Kidney (tissue), 14 donors: ENCODE results near the gene RAB23. TPM values are rescaled to one million over a fixed set of nuclear protein-coding genes. Genes with fewer than 3 reads are reported as not detected.

ENCODE experiments used
- DNase-seq, 5 donors: peaks; one replicate each; pipeline ENCODE4 v3.0.0-alpha.2; 2013 to 2020
- FAIRE-seq: peaks from 2 replicates; lab custom pipeline; 2012; peaks lifted over from hg19 to GRCh38; lab: Jason Lieb, UNC
- H3K27ac ChIP-seq, 2 donors: one replicate each; pipeline ENCODE4 v1.7.0; 2013; ENCODE audit warnings: low read depth in 2 of 2, low read length in 2 of 2, inconsistent platforms in 1 of 2
- H3K27me3 ChIP-seq: one replicate; pipeline ENCODE4 v1.7.1; 2013; ENCODE audit warnings: low read length, inconsistent platforms; ENCODE audit not compliant: control insufficient read depth, insufficient read depth
- H3K36me3 ChIP-seq, 3 donors: one replicate each; pipeline versions ENCODE4 v1.7.0 to v1.7.1; 2013; ENCODE audit warnings: low read length in 3 of 3, control low read depth in 1 of 3, inconsistent platforms in 1 of 3; ENCODE audit not compliant: insufficient read depth in 3 of 3, control insufficient read depth in 2 of 3
- H3K4me1 ChIP-seq, 3 donors: one replicate each; pipeline versions ENCODE4 v1.7.0 to v1.7.1; 2013; ENCODE audit warnings: low read length in 3 of 3, inconsistent platforms in 1 of 3, low read depth in 1 of 3; ENCODE audit not compliant: control insufficient read depth in 2 of 3, insufficient read depth in 2 of 3
- H3K4me3 ChIP-seq, 3 donors: one replicate each; pipeline versions ENCODE4 v1.7.0 to v1.8.1; 2013; ENCODE audit warnings: low read length in 3 of 3, control low read depth in 1 of 3, inconsistent platforms in 1 of 3
- H3K9ac ChIP-seq, 3 donors: one replicate each; pipeline versions ENCODE4 v1.7.0 to v1.7.1; 2013; ENCODE audit warnings: low read length in 3 of 3, control low read depth in 1 of 3, inconsistent platforms in 1 of 3
- H3K9me3 ChIP-seq, 3 donors: one replicate each; pipeline versions ENCODE4 v1.7.0 to v1.7.1; 2013; ENCODE audit warnings: low read length in 3 of 3, control low read depth in 1 of 3, inconsistent platforms in 1 of 3; ENCODE audit not compliant: control insufficient read depth in 2 of 3, insufficient read depth in 1 of 3
- CTCF ChIP-seq: IDR thresholded peaks from 3 replicates; pipeline ENCODE4 v1.5.1; 2012; ENCODE audit warnings: mild to moderate bottlenecking, moderate library complexity, borderline replicate concordance; ENCODE audit not compliant: insufficient read depth; ENCODE audit errors: extremely low read depth
- intact Hi-C: fragments of 100-400 bp; cut with DNase I; formaldehyde crosslinking; loops from one replicate; pipeline ENCODE4 v1.11.1; 2022
- polyA plus RNA-seq: library from polyadenylated mRNA; stranded (reverse); fragments of 350-450 nt; fragmentation: Illumina TruSeq; extraction: RNeasy Lipid Tissue Mini Kit (QIAGEN cat#74804); gene quantifications from one replicate; pipeline ENCODE4 v1.2.3, GENCODE V29; 2014; ENCODE audit warnings: low read depth, low replicate concordance; ENCODE audit not compliant: insufficient read depth
- total RNA-seq: library from RNA; stranded (reverse); fragmentation: NEBNext Ultra II Directional; extraction: Animal tissue kit (Norgen Biotek cat#: 25700); gene quantifications from one replicate; pipeline ENCODE4 v1.2.1, GENCODE V29; 2021
- donor health status: control.
- donor health status: control.
- donor health status: control.
- donor health status: control.
- donor health status: control.
- donor health status: DM: yes; HTN: yes; CAD: no.
- donor health status: Normal renal cell carcinoma (clear cell type).

The RAB23 gene
- total and polyA plus RNA-seq, 2 donors from 2014 or later: 6.0 to 8.0 TPM

DNA sequence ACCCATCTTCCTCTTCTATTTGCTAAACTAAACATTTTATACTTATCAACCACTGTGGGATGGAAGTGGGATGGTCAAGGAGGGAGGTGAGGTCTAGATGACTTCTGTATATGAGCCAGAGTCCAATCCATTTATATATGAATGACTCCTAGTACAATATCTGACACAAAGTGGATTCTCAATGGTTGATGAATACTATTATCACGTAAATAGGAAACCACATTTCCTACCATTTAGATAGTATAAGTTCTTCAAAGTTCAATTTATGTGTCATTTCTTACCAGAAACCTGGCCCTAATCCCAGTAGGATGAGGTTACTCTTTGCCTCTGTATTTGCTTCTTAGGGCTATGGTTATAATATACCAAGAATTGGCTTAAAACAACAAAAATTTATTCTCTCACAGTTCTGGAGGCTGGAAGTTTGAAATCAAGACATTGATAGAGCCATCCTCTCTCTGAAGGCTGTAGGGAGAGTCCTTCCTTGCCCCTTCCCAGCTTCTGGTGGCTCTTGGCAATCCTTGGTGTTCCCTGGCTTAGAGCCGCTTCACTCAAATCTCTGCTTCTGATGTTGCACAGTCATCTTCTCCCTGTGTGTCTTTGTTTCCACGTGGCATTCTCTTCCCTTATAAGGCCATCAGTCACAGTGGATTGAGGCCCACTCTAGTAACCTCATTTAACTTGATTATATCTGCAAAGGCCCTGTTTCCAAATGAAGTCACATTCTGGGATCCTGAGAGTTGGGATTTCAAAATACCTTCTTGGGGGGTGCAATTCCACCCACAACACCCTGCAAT, 41.0 kb upstream of the RAB23 start:
- TF ChIP-seq CTCF: no peak
- H3K9ac ChIP-seq: no peak overlapping the region
- no peaks in the 10 kb centered on the region for H3K4me1 ChIP-seq
- FAIRE-seq: no peak
- H3K9me3 ChIP-seq: no peaks in the 10 kb centered on the region
- H3K36me3 ChIP-seq: no peaks in the 10 kb centered on the region
- intact Hi-C loops: no loop called here
- DNase-seq: no peak
- H3K27ac ChIP-seq: no peak overlapping the region
- no peak overlapping the region for H3K4me3 ChIP-seq
- no peaks in the 10 kb centered on the region for H3K27me3 ChIP-seq

DNA sequence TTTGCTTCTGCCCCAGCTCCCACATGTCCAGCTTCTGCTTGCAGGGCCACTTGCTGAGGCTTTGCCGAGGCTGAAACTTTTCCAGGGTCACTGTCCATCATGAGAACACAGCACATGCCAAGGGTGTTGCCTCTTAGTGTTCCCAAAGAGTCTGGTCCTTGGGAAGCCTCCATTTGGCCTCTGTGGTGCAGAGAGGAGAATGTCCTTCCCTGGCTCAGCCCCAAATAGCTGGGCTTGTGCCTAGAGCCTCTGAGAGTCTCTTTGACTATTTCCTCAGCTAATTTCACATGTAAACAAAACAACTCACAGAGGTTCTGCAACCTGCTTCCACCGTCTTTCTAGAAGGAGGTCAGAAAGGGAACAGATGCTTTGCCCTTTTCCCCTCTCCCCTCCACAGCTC, 40.4 kb upstream of the RAB23 start:
- Histone ChIP-seq H3K9ac (no peak overlapping the region), H3K9me3 (no peaks in the 10 kb centered on the region), H3K36me3 (no peaks in the 10 kb centered on the region), H3K27ac (no peak overlapping the region), H3K27me3 (no peaks in the 10 kb centered on the region), H3K4me1 (no peaks in the 10 kb centered on the region), H3K4me3 (no peak overlapping the region)
- no peak for TF ChIP-seq CTCF
- FAIRE-seq (no peak), DNase-seq (peak in 1 of 5 donors; percentile 65)
- intact Hi-C loops: no loop called here

DNA sequence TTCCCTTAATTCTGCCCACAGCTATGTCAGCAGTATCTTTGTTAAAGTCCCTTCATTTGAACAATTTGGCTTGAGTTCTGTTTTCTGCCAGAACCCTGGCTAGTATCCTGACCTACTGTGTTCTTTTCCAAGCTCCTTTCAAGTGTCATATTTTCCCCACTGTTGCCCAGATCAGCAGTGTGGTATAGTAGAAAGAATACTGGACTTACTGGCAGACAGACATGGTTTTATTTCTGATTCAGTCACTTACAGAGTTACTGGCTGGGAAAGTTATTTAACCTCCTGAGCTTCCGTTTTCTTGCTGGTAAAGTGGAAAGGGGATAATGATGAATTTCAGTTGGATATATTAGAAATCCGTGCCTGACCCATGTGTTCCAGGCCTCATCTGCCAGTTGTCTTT, 39.8 kb upstream of the RAB23 start:
- no peak overlapping the region for H3K9ac ChIP-seq
- FAIRE-seq: no peak
- no peaks in the 10 kb centered on the region for H3K9me3 ChIP-seq
- H3K27me3 ChIP-seq: no peaks in the 10 kb centered on the region
- TF ChIP-seq CTCF: no peak
- no peak for DNase-seq
- H3K36me3 ChIP-seq: no peaks in the 10 kb centered on the region
- H3K4me3 ChIP-seq: no peak overlapping the region
- no peaks in the 10 kb centered on the region for H3K4me1 ChIP-seq
- H3K27ac ChIP-seq: no peak overlapping the region
- intact Hi-C loops: no loop called here
